ENCODE data around the gene SYVN1.

- TF ChIP-seq CTCF (conservative IDR thresholded peaks at IDR 0.05), result no peak
- no peak for TF ChIP-seq EZH2 (IDR thresholded peaks at IDR 0.05; ENCODE audit: low read depth)
These were observed 56.9 kb downstream of the SYVN1 start for GRCh38 chr11:65077451-65077850.
